ENCODE data around the gene LDLR. TPM values are rescaled to one million over a fixed set of nuclear protein-coding genes. Genes with fewer than 3 reads are reported as not detected.
"Not testable (repeated sequence)": the region's sequence is repeated elsewhere in the genome, so short reads cannot be mapped to it uniquely, and the experiment has no call there.

LDLR gene
- total RNA-seq, 2 experiments from 2014 or later: 65.6 to 67.9 TPM

DNA sequence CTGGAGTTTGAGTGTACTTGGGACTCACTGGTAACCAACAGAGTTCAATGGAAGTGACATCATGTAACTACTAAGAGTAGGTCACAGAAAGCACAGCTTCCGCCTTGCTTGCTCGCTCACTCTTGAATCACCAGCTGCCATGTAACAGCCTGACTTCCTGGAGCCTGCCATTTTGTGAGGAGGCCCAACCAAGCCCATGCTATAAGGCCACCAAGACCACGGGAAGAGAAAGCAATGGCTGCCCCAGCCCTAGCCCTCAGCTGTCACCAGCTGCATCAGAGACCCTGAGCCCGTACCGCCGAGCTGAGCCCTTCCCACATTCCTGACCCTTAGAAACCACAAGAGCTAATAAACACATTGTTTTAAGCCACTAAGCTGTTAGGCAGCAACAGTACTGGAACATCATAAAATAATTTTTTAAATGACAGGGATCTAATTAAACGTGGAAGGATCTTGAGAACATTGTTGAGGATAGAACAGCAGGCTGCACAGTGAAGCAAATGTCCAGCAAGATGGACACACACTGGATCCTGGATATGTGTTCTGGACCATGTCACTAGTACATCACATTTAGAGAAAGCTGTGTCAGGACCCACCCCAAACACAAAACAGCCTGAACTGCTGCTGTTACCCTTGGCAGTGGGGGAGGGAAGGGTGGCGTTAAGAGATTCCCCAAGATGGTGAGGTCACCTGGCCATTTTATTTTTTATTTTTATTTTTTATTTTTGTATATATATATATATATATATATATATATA, 21.7 kb upstream of the LDLR start:
- POLR2A ChIA-PET: no interaction called here
- CTCF ChIA-PET: no interaction called here

DNA sequence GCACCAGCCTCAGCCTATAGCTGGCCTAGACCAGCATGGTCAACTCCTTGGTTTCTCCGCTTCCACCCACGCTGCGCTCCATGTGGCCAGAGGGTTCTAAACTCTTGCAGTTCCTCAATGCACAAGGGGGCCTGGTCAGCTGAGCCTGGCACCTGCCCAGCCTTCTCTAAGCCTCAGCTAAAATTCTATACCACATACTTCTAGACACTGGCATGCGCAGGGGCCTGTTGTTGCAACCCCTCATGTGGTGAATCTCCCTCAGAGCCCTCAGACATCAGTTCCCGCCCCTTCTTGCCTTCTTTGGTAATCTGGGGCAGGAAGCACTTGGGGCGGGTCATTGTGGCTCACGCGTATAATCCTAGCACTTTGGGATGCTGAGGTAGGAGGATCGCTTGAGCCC, 19.7 kb upstream of the LDLR start:
- POLR2A ChIA-PET: no interaction called here
- CTCF ChIA-PET: no interaction called here

DNA sequence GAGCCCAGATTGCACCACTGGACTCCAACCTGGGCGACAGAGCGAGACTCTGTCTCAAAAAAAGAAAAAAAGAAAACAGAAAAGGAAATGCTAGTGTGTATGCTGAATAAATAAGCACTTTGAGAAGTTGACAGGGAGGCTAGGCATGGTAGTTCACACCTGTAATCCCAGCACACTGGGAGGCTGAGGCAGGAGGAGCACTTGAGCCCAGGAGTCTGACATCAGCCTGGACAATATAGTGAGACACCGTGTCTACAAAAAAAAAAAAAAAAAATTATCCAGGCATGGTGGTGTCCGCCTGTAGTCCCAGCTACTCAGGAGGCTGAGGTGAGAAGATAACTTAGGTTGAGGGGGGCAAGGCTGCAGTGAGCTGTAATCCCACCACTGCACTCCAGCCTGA, 19.1 kb upstream of the LDLR start:
- CTCF ChIA-PET: interaction anchor here (0.7 kb wide), 2 partner anchors 37 to 1170 kb away, joined by 3 read pairs; no protein-coding TSS in a partner anchor
- POLR2A ChIA-PET: interaction anchor here (0.7 kb wide), 1 partner anchor 278 kb away, joined by 7 read pairs; no protein-coding TSS in a partner anchor

DNA sequence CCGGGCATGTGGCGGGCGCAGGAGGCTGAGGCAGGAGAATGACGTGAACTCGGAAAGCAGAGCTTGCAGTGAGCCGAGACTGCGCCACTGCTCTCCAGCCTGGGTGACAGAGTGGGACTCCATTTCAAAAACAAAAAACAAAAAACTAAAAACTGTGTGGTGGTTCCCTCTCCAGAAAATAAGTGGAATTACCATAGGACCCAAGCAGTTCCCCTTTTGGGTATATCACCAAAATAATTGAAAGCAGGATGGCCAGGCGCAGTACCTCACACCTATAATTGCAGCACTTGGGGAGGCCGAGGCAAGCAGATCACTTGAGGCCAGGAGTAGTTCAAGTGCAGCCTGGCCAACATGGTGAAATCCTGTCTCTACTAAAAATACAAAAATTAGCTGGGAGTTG, 15.7 kb upstream of the LDLR start:
- ChIA-PET POLR2A (no interaction called here), CTCF (no interaction called here)

DNA sequence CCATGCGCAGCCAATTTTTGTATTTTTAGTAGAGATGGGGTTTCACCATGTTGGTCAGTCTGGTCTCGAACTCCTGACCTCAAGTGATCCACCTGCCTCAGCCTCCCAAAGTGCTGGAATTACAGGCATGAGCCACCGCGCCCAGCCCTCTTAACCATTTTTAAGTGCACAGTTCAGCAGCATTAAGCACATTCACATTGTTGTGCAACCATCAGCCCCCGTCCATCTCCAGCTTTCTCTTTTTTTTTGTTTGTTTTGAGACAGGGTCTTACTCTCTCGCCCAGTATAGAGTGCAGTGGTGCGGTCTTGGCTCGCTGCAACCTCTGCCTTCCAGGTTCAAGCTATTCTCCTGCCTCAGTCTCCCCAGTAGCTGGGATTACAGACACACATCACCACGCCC, 12.5 kb upstream of the LDLR start:
- POLR2A ChIA-PET, CTCF ChIA-PET: not testable (repeated sequence)

DNA sequence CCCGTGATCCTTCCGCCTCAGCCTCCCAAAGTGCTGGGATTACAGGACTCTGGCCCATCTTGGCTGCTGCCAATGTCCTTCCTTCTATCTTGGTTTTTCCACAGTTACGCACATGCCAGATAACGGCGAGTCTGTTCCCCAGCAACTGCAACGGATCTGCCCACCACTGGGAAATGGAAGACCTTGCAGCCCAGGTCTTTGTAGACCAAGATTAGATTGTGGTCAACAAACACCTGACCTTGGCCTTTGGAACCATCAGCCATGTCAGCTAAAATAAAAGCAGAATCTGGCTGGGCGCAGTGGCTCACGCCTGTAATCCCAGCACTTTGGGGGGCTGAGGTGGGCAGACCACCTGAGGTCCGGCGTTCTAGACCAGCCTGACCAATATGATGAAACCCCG, 10.4 kb upstream of the LDLR start:
- ChIA-PET POLR2A (no interaction called here), CTCF (no interaction called here)

DNA sequence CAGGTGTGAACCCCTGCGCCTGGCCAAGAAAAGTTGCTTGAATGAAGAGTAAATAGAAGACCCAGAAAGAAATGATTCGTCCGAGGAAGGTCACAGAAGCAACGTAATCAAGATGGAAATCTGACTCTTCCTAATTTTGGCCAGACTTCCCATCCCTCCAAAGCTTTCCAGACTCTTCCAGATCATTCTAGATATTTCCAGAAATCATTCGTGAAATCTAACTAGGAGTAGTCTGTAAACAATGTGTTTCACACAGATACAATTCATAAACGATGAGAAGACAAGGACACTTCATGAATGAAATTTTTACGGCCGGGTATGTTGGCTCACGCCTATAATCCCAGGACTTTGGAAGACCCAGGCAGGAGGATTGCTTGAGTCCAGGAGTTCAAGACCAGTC, 9.3 kb upstream of the LDLR start:
- ChIA-PET POLR2A (interaction anchor here (0.8 kb wide), 1 partner anchor 9 kb away, joined by 5 read pairs; no protein-coding TSS in a partner anchor), CTCF (no interaction called here)

DNA sequence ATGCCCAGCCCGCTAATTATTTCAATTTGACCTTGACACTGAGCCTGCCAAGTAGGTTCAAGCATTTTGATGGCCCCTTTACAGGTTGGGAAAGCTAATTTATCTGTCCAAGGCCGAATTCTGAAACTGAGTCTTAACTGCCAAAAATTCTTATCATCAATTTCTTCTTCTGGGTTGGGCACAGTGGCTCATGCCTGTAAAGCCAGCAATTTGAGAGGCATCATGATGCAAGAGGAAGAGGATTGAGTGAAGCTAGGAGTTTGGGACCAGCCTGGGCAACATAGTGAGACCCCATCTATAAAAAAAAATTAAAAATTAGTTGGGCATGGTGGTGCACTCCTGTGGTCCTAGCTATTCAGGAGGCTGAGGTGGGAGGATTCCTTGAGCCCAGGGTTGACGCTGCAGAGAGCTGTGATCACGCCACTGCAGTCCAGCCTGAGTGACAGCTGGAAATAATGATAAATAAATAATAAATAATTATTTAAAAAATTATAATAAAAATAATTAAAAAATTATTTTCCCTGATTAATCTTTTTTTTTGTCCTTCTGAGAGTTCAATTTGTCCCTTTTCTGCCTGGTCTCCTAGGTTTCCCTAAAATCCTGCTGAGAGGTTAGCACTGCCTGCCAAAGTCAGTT, 1.3 kb upstream of the LDLR start:
- POLR2A ChIA-PET: interaction anchor here (1.2 kb wide), 1 partner anchor 8 kb away, joined by 5 read pairs; no protein-coding TSS in a partner anchor
- CTCF ChIA-PET: interaction anchor here (1.8 to 4.1 kb wide), 2 partner anchors 38 to 52 kb away, joined by 8 to 17 read pairs; no protein-coding TSS in a partner anchor

DNA sequence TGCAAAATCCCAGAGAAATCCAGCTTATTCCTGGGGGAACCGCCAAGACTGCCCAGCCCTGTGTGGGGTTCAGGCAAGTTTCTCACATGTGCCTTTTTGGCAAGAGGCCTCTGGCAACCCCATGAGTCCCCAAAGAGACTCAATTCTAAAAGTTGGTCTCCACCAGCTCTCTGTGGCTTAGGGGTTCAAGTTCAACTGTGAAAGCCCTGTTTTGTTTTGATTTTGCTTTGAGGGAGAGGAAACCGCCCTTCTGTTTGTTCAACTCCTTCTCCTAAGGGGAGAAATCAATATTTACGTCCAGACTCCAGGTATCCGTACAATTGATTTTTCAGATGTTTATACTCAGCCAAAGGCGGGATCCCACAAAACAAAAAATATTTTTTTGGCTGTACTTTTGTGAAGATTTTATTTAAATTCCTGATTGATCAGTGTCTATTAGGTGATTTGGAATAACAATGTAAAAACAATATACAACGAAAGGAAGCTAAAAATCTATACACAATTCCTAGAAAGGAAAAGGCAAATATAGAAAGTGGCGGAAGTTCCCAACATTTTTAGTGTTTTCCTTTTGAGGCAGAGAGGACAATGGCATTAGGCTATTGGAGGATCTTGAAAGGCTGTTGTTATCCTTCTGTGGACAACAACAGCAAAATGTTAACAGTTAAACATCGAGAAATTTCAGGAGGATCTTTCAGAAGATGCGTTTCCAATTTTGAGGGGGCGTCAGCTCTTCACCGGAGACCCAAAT, 583 bp upstream of the LDLR start:
- ChIA-PET CTCF (interaction anchor here (1.8 to 4.1 kb wide), 2 partner anchors 37 to 53 kb away, joined by 8 to 17 read pairs; no protein-coding TSS in a partner anchor), POLR2A (interaction anchor here (0.6 to 1.7 kb wide), 5 partner anchors 9 to 216 kb away, joined by 3 to 5 read pairs (median 4); partner anchors contain the start of gene SMARCA4)

DNA sequence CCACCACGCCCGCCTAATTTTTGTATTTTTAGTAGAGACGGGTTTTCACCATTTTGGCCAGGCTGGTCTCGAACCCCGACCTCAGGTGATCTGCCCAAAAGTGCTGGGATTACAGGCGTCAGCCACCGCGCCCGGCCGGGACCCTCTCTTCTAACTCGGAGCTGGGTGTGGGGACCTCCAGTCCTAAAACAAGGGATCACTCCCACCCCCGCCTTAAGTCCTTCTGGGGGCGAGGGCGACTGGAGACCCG, 676 bp downstream of the LDLR start:
- ChIA-PET CTCF (interaction anchor here (0.6 to 4.1 kb wide), 2 partner anchors 50 to 54 kb away, joined by 3 to 17 read pairs; no protein-coding TSS in a partner anchor), POLR2A (interaction anchor here (0.6 to 1.7 kb wide), 4 partner anchors 21 to 218 kb away, joined by 3 to 22 read pairs (median 4); no protein-coding TSS in a partner anchor)

DNA sequence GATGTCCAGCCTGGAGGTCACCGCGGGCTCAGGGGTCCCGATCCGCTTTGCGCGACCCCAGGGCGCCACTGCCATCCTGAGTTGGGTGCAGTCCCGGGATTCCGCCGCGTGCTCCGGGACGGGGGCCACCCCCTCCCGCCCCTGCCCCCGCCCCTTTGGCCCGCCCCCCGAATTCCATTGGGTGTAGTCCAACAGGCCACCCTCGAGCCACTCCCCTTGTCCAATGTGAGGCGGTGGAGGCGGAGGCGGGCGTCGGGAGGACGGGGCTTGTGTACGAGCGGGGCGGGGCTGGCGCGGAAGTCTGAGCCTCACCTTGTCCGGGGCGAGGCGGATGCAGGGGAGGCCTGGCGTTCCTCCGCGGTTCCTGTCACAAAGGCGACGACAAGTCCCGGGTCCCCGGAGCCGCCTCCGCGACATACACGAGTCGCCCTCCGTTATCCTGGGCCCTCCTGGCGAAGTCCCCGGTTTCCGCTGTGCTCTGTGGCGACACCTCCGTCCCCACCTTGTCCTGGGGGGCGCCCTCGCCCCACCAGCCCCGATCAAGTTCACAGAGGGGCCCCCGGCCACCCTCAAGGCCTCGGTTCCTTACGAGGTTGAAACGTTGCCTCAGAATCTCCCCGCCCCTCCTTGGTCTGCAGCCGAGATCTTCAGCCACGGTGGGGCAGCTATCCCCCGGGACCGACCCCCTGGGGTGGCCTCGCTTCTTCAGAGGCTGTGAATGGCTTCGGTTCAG, 1.2 kb downstream of the LDLR start:
- CTCF ChIA-PET: interaction anchor here (0.6 to 4.1 kb wide), 2 partner anchors 50 to 55 kb away, joined by 3 to 17 read pairs; no protein-coding TSS in a partner anchor
- POLR2A ChIA-PET: interaction anchor here (0.6 to 1.7 kb wide), 4 partner anchors 21 to 218 kb away, joined by 3 to 22 read pairs (median 4); no protein-coding TSS in a partner anchor

DNA sequence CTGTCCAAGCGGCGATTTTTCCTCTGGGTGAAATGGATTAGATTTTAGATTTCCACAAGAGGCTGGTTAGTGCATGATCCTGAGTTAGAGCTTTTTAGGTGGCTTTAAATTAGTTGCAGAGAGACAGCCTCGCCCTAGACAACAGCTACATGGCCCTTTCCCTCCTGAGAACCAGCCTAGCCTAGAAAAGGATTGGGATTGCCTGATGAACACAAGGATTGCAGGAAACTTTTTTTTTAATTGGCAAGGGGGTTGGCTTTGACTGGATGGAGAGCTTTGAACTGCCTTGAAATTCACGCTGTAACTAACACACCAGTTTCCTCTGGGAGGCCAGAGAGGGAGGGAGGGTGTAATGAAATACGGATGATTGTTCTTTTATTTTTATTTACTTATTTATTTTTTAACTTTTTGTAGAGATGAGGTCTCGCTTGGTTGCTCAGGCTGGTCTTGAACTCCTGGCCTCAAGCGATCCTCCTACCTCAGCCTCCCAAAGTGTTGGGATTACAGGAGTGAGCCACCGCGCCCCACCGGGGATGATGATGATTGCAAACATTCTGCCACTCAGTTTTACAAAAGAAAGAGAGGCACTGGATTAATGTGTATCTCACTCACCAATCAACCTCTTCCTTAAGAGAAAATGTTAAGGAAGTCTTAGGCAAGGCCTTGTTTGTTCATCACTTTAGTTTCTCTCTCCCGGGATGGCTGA, 1.9 kb downstream of the LDLR start:
- CTCF ChIA-PET: interaction anchor here (4.1 kb wide), 1 partner anchor 56 kb away, joined by 17 read pairs; no protein-coding TSS in a partner anchor
- POLR2A ChIA-PET: no interaction called here

DNA sequence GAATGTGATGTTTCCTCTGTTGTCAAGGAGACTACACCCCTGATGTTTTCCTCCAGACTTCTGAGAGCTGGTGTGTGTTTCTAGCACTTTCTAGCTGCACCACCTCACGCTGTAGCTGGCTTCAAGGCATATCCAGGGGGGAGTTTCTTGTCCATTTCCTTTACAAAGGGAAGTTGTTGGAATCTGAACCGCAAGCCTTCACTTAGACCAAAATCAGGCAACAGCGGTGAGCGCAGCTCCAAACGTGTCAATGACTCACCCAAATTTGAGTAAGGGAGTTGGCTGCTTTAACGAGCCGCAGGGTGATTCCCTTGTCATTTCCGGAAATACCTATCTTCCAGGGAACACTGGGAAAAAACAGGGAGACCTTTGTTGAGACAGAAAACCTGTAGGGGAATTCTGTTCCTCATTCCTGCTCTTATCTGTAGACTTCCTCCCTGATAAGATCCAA, 2.5 kb downstream of the LDLR start:
- ChIA-PET POLR2A (no interaction called here), CTCF (no interaction called here)

DNA sequence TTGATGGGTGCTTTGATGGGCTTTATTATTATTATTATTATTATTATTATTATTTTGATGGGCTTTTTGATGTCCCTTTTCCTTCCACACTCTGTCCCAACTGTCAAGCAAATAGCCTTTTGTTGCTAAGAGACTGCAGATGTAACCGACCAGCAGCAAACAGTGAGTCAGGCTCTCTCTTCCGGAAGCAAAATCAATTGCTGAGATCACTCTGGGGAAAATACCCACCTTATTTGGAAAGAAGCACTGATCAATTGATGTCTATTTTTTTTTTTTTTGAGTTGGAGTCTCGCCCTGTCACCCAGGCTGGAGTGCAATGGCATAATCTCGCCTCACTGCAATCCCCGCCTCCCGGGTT, 2.9 kb downstream of the LDLR start:
- ChIA-PET CTCF (interaction anchor here (0.7 kb wide), 1 partner anchor 219 kb away, joined by 4 read pairs; no protein-coding TSS in a partner anchor), POLR2A (no interaction called here)

DNA sequence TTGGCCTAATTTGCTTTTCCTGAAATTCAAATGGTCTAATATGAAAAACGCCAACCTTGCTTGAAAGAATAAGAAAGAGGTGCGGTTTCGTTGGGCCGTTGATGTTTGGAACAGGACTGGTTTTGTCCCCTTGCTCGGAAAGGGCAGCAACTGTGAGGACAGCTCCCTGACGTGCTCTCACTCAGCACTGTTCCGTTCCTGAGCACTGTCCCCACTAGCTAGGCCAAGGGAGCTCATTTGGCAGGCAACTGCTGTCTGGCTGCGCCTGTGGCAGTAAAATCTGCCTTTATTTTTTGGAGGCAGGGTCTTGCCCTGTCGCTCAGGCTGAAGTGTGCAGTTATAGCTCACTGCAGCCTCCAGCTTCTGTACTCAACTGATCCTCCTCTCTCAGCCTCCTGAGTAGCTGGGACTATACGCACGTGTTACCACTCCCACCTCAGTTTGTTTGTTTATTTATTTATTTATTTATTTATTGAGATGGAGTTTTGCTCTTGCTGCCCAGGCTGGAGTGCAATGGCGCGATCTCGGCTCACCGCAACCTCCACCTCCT, 4.5 kb downstream of the LDLR start:
- POLR2A ChIA-PET: no interaction called here
- CTCF ChIA-PET: interaction anchor here (0.5 to 2.0 kb wide), 5 partner anchors 32 to 157 kb away, joined by 3 to 5 read pairs (median 4); no protein-coding TSS in a partner anchor

DNA sequence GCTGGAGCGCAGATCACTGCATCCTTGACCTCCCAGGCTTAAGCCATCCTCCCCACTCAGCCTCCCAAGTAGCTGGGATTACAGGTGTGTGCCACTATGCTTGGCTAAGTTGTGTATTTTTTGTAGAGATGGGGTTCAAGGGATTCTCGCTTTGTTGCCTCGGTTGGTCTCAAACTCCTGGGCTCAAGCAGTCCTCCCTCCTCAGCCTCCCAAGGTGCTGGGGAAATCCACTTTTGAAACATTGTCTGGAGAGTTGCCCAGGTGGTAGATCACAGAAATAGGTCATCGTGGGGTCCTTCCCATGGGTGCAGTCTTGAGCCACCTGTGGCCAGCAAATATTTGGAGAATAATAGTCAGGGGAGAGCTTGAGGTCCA, 5.2 kb downstream of the LDLR start:
- ChIA-PET POLR2A (interaction anchor here (0.6 kb wide), 1 partner anchor 38 kb away, joined by 4 read pairs; no protein-coding TSS in a partner anchor), CTCF (interaction anchor here (0.5 to 2.0 kb wide), 4 partner anchors 31 to 503 kb away, joined by 3 to 4 read pairs (median 4); no protein-coding TSS in a partner anchor)

DNA sequence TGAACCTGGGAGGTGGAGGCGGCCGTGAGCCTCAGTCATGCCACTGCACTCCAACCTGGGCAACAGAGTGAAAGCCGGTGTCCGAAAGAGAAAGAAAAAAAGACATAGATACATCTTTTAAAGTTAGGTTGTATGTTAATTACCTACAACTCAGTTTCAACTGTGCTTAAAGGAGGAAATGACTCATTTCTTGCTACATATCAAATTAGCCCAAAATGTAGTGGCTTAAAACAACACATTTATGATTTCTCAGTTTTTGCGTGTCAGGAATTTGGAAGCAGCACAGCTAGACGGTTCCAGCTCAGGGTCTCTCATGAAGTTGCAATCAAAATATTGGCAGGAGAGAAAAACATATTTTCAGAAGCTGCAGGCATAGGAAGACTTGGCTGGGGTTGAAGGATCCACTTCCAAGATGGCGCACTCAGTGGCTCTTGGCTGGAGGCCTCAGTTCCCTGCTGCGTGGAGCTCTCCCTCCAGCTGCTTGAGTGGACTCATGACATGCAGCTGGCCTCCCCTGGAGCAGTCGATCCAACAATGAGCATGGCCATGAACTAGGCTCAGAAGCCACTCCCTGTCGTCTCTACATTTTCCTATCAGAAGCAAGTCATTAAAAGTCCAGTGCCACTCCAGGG, 7.1 kb downstream of the LDLR start:
- CTCF ChIA-PET: interaction anchor here (1.2 kb wide), 1 partner anchor 34 kb away, joined by 3 read pairs; no protein-coding TSS in a partner anchor
- POLR2A ChIA-PET: interaction anchor here (0.6 kb wide), 1 partner anchor 25 kb away, joined by 6 read pairs; no protein-coding TSS in a partner anchor

DNA sequence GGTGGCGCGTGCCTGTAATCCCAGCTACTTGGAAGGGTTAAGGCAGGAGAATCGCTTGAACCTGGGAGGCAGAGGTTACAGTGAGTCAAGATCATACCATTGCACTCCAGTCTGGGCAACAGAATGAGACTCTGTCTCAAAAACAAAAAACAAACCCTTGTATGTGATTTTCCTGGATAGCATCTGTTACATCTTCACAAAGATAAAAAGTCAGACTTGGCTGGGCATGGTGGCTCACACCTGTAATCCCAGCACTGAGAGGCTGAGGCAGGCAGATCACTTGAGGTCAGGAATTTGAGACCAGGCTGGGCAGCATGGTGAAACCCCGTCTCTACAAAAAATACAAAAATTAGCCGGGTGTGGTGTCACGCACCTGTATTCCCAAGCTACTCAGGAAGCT, 8.1 kb downstream of the LDLR start:
- CTCF ChIA-PET: interaction anchor here (0.7 to 1.2 kb wide), 2 partner anchors 33 to 197 kb away, joined by 3 read pairs; no protein-coding TSS in a partner anchor
- POLR2A ChIA-PET: not testable (repeated sequence)

Data from activated CD8-positive, alpha-beta memory T cell treated with anti-CD3 and anti-CD28 coated beads for 36 hours (primary cell).